CD4-positive, CD25-positive, alpha-beta regulatory T cell (primary cell): Measurements from ENCODE around the gene RASGRF2. TPM values are rescaled to one million over a fixed set of nuclear protein-coding genes. Genes with fewer than 3 reads are reported as not detected.

Experiments used
- ATAC-seq, 2 donors: fragments of 150-1000 bp; cut with Tn5 transposase; one replicate each; pipeline ENCODE4 v1.10.0; 2021; ENCODE audit warnings: low read depth in 2 of 2, moderate number of reproducible peaks in 2 of 2, moderate library complexity in 1 of 2
- DNase-seq, 3 donors: peaks; one replicate each; pipeline versions ENCODE4 v3.0.0 to v3.0.0-alpha.2; 2012 to 2022; ENCODE audit warnings: mixed read lengths in 1 of 3
- H3K27ac ChIP-seq: one replicate; pipeline ENCODE4 v1.7.0; 2013; ENCODE audit warnings: mild to moderate bottlenecking, low read length; ENCODE audit not compliant: insufficient read depth, poor library complexity, severe bottlenecking
- H3K27me3 ChIP-seq: one replicate; pipeline ENCODE4 v1.7.0; 2013; ENCODE audit warnings: low read length; ENCODE audit not compliant: control insufficient read depth, insufficient read depth
- H3K36me3 ChIP-seq: one replicate; pipeline ENCODE4 v1.7.0; 2013; ENCODE audit warnings: mild to moderate bottlenecking, low read length, moderate library complexity; ENCODE audit not compliant: control insufficient read depth, insufficient read depth
- H3K4me1 ChIP-seq: 2 replicates; pipeline ENCODE4 v1.7.0; 2013; ENCODE audit warnings: mild to moderate bottlenecking, low read length; ENCODE audit not compliant: insufficient read depth, control insufficient read depth, poor library complexity, severe bottlenecking
- H3K4me3 ChIP-seq: one replicate; pipeline ENCODE4 v1.7.0; 2013; ENCODE audit warnings: low read depth, mild to moderate bottlenecking, low read length, moderate library complexity
- H3K9me3 ChIP-seq, 2 experiments: 1 replicate in 1 of 2; 2 replicates in 1 of 2; pipeline ENCODE4 v1.7.0; 2013; ENCODE audit warnings: low read length in 2 of 2, mild to moderate bottlenecking in 1 of 2, moderate library complexity in 1 of 2; ENCODE audit not compliant: control insufficient read depth in 2 of 2
- H3K27ac Mint-ChIP-seq, 3 donors: one replicate each; pipeline ENCODE4 v1.8.0; 2020 to 2022; ENCODE audit warnings: mild to moderate bottlenecking in 3 of 3, mixed read lengths in 3 of 3, moderate library complexity in 2 of 3
- H3K27me3 Mint-ChIP-seq: one replicate; pipeline ENCODE4 v1.8.0; 2022; ENCODE audit warnings: mild to moderate bottlenecking, mixed read lengths
- H3K36me3 Mint-ChIP-seq: one replicate; pipeline ENCODE4 v1.8.0; 2020; ENCODE audit warnings: mixed read lengths
- H3K4me1 Mint-ChIP-seq, 4 donors: one replicate each; pipeline ENCODE4 v1.8.0; 2020 to 2022; ENCODE audit warnings: mixed read lengths in 4 of 4, mild to moderate bottlenecking in 1 of 4
- H3K4me3 Mint-ChIP-seq, 4 donors: one replicate each; pipeline ENCODE4 v1.8.0; 2020 to 2022; ENCODE audit warnings: mild to moderate bottlenecking in 4 of 4, mixed read lengths in 4 of 4, moderate library complexity in 3 of 4
- H3K9me3 Mint-ChIP-seq, 7 donors: one replicate each; pipeline ENCODE4 v1.8.0; 2020 to 2022; ENCODE audit warnings: mixed read lengths in 7 of 7, mild to moderate bottlenecking in 3 of 7, moderate library complexity in 2 of 7
- polyA plus RNA-seq, 4 donors: library from polyadenylated mRNA; unstranded; fragments of 300-500 nt; fragmentation: Illumina TruSeq; gene quantifications; one replicate each; pipeline ENCODE4 v1.2.3, GENCODE V29; 2021
- total RNA-seq: library from RNA; stranded (reverse); gene quantifications from one replicate; pipeline ENCODE4 v1.2.3, GENCODE V29; 2022

RASGRF2 gene
- total and polyA plus RNA-seq, 5 donors from 2014 or later, result 3.9 to 10.3 (median 8.9) TPM

DNA sequence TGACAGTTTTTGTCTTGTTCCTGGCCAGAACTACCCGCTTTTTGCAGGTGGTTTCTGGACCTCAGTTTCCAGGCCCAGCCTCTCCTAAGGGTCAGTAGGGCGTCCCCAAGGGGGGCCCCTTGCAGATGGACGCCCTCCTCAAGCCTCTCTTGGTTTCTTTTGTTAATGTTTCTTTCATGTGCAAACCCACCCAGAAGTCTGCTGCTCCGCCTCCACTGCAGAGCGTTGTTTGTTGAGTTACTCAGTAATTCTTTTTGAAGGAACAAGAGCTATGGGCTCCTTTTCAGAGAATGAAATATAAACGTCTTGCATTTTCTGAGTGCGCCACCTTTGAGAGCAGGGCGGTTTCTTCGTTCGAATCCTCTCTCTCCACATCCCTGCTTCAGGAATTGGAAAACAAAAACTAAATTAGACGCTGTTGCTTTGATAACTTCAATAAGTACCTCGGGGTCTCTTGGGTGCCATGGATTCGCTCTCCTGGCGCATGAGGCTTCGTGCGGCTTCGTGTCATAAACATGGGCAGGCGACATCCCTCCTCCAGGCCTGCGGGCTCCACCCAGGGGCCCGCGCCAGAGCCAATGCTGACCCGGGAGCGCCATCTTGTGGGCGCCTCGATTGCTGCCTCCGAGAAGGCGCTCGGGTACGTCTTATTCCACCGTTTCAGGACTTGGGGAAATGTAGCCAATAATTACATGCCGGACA lies 234.6 kb downstream of the RASGRF2 start:
- Mint-ChIP-seq H3K27ac (peak overlapping the region; percentile 86 to 91 (median 89)), H3K9me3 (no peaks in the 10 kb centered on the region), H3K4me1 (peaks cover 4 to 13% (median 9%) of the 10 kb centered on the region in 4 donors), H3K36me3 (peaks cover 8% of the 10 kb centered on the region), H3K4me3 (peak overlapping the region in 2 of 4 donors; percentile 45 to 64), H3K27me3 (no peaks in the 10 kb centered on the region)
- no peaks in the 10 kb centered on the region for H3K27me3 ChIP-seq
- H3K4me3 ChIP-seq, result peak overlapping the region; percentile 7
- H3K27ac ChIP-seq, result no peak overlapping the region
- peaks cover 7% of the 10 kb centered on the region for H3K4me1 ChIP-seq
- H3K9me3 ChIP-seq, result no peaks in the 10 kb centered on the region
- ATAC-seq, result peak; percentile 91
- DNase-seq, result peak; percentile 57 to 80 (median 75)
- no peaks in the 10 kb centered on the region for H3K36me3 ChIP-seq

GRCh38 chr5:81195335-81195929 lies 235.3 kb downstream of the RASGRF2 start:
- DNase-seq, result no peak
- H3K4me1 ChIP-seq, result peaks cover 7% of the 10 kb centered on the region
- H3K27me3 ChIP-seq, result no peaks in the 10 kb centered on the region
- Mint-ChIP-seq H3K27me3 (no peaks in the 10 kb centered on the region), H3K4me3 (peak overlapping the region in 1 of 4 donors; percentile 64), H3K9me3 (no peaks in the 10 kb centered on the region), H3K36me3 (peaks cover 3% of the 10 kb centered on the region), H3K27ac (peak overlapping the region; percentile 86 to 91 (median 89)), H3K4me1 (peaks cover 7 to 13% (median 9%) of the 10 kb centered on the region in 4 donors)
- no peak for ATAC-seq
- H3K27ac ChIP-seq, result no peak overlapping the region
- no peaks in the 10 kb centered on the region for H3K36me3 ChIP-seq
- peak overlapping the region; percentile 7 for H3K4me3 ChIP-seq
- H3K9me3 ChIP-seq, result no peaks in the 10 kb centered on the region

DNA sequence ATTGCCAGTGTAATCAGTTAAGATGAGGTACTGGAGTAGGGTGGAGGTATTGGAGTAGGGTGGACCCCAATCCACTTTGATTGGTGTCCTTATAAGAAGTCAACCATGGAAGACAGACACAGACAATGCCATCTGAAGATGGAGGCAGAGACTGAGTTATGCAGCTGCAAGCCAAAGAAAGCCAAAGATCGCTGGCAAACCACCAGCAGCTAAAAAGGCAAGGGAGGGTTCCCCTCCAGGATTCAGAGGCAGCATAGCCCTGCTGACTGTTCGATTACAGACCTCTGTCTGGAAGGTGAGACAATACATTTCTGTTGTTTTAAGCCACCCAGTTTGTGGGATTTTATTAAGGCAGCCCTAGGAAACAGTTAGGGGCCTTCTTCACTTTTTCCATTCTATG lies 242.5 kb downstream of the RASGRF2 start:
- H3K27ac Mint-ChIP-seq, result no peak overlapping the region
- no peak for DNase-seq

DNA sequence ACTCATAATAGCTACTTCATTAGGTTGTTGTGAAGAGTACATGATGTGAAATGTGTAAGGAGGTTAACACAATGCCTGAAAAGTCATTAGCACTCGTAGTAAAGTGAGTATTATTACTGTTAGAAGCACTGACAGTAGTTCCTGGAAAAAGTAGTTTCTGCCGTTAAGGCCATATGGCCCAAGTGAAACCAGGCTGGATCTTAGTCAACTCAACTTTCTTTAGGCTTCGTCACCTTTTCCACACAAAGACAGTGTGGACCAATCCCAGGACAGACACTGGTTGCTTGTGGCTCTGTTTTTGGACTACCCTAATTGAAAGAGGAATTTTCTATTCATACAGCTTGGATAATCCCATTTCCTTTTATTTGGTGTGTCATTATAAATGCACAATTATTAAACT lies 243.6 kb downstream of the RASGRF2 start:
- Histone ChIP-seq H3K4me1 (no peaks in the 10 kb centered on the region), H3K9me3 (no peaks in the 10 kb centered on the region), H3K4me3 (no peak overlapping the region), H3K27ac (no peak overlapping the region), H3K27me3 (no peaks in the 10 kb centered on the region), H3K36me3 (peaks cover 3% of the 10 kb centered on the region)
- Mint-ChIP-seq H3K4me3 (no peak overlapping the region), H3K27me3 (peaks cover 4% of the 10 kb centered on the region), H3K36me3 (peaks cover 10% of the 10 kb centered on the region), H3K4me1 (peaks cover 0 to 2% (median 0%) of the 10 kb centered on the region in 4 donors), H3K9me3 (no peaks in the 10 kb centered on the region), H3K27ac (no peak overlapping the region)
- no peak for ATAC-seq
- DNase-seq, result no peak

More for the DNA sequence above, 242.5 kb downstream of the RASGRF2 start:
- Mint-ChIP-seq H3K9me3 (no peaks in the 10 kb centered on the region), H3K4me1 (peaks cover 0 to 2% (median 0%) of the 10 kb centered on the region in 4 donors), H3K36me3 (peaks cover 10% of the 10 kb centered on the region), H3K4me3 (no peak overlapping the region), H3K27me3 (peaks cover 4% of the 10 kb centered on the region)
- no peaks in the 10 kb centered on the region for H3K9me3 ChIP-seq
- H3K4me3 ChIP-seq, result no peak overlapping the region
- H3K4me1 ChIP-seq, result no peaks in the 10 kb centered on the region
- H3K27me3 ChIP-seq, result no peaks in the 10 kb centered on the region
- H3K36me3 ChIP-seq, result peaks cover 3% of the 10 kb centered on the region
- no peak overlapping the region for H3K27ac ChIP-seq
- ATAC-seq, result no peak

DNA sequence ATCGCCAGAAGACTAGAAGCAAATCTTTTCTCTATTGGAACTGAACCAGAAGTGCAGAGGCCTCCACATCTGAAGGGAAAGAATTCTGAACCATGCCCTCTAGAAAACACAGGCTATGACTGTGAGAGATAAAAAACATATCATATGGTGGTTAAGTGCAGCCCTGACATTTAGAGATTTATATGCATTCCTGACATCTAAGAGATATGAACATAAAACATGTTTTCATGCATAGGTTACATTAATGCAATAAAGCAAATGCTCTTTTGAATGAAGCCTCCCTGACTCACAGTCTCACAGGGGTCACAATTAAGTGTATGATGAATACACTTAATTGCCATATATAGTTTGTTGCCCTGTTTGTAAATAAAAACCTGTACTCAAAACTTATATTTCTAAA lies 244.0 kb downstream of the RASGRF2 start:
- Mint-ChIP-seq H3K27ac (no peak overlapping the region), H3K4me1 (peaks cover 0 to 2% (median 0%) of the 10 kb centered on the region in 4 donors), H3K9me3 (no peaks in the 10 kb centered on the region), H3K4me3 (no peak overlapping the region), H3K36me3 (peaks cover 14% of the 10 kb centered on the region), H3K27me3 (peaks cover 4% of the 10 kb centered on the region)
- Histone ChIP-seq H3K36me3 (peaks cover 3% of the 10 kb centered on the region), H3K9me3 (no peaks in the 10 kb centered on the region), H3K27ac (no peak overlapping the region), H3K4me1 (no peaks in the 10 kb centered on the region), H3K4me3 (no peak overlapping the region), H3K27me3 (no peaks in the 10 kb centered on the region)
- ATAC-seq, result no peak
- DNase-seq, result no peak

DNA sequence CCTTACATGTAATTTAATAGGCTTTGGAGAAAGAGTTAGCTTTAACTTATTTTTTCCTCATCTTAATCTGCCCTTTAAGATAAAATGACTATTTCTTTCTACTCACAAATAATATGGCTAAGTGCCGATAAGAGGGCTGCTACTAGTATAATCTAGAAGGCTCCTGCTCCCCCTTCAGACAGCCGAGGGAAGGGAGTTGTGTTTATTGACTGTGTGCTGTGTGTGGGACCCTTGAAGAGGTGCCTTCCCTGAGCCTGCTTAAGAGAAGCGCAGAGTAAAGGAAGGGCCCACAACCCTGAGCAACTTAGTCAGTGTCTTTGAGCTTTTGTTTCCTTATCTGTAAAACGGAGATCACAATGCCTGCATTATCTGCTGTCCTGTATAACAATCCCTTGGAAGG lies 244.9 kb downstream of the RASGRF2 start:
- Histone ChIP-seq H3K9me3 (no peaks in the 10 kb centered on the region), H3K27ac (no peak overlapping the region), H3K4me1 (peaks cover 5% of the 10 kb centered on the region), H3K36me3 (peaks cover 3% of the 10 kb centered on the region), H3K27me3 (no peaks in the 10 kb centered on the region), H3K4me3 (no peak overlapping the region)
- peaks cover 0 to 7% (median 4%) of the 10 kb centered on the region in 4 donors for H3K4me1 Mint-ChIP-seq
- peaks cover 15% of the 10 kb centered on the region for H3K36me3 Mint-ChIP-seq
- H3K4me3 Mint-ChIP-seq, result no peak overlapping the region
- H3K27ac Mint-ChIP-seq, result no peak overlapping the region
- H3K27me3 Mint-ChIP-seq, result peaks cover 4% of the 10 kb centered on the region
- no peak for DNase-seq
- H3K9me3 Mint-ChIP-seq, result no peaks in the 10 kb centered on the region
- no peak for ATAC-seq

DNA sequence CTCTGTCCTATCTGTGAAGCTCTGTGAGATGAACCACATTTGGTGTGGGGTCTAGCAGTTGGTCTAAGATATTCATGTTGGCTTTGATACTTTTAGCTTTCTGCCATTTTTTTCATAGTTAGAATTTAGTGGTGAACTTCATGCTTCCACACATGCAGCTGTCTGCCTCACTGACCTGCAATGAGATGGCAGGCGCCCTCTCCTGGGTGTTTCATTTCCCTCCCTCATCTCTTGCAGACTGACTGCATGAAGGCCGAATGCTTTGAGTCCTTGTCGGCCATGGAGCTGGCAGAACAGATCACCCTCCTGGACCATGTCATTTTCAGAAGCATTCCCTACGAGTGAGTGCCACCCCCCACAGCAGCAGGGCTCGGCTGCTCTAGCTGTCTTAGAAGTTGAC lies 246.8 kb downstream of the RASGRF2 start:
- Mint-ChIP-seq H3K27ac (no peak overlapping the region), H3K36me3 (peaks cover 25% of the 10 kb centered on the region), H3K4me3 (no peak overlapping the region), H3K27me3 (peaks cover 4% of the 10 kb centered on the region), H3K9me3 (no peaks in the 10 kb centered on the region), H3K4me1 (peaks cover 0 to 15% (median 4%) of the 10 kb centered on the region in 4 donors)
- Histone ChIP-seq H3K4me1 (peaks cover 11% of the 10 kb centered on the region), H3K9me3 (no peaks in the 10 kb centered on the region), H3K27me3 (no peaks in the 10 kb centered on the region), H3K4me3 (no peak overlapping the region), H3K36me3 (no peaks in the 10 kb centered on the region), H3K27ac (no peak overlapping the region)
- ATAC-seq (no peak), DNase-seq (no peak)

DNA sequence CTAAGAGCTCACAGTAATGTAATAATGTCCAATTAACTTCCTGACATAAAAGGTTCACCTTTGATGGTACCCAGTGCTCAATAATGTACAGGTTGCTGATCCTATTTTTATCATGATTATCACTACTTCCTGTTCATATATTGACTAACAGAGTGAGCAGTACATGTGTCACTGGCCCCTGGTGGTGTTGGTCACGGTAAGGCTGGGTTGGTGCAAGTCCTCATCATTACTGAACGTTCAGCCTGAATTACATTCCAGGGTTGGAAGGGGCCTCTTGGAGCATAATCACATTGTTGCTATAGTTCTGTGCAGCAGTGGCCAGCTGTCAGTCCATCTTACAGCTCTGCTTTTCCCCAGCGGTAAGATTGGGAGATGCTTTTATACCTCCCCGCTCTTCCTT lies 248.7 kb downstream of the RASGRF2 start:
- Histone ChIP-seq H3K4me3 (no peak overlapping the region), H3K27ac (no peak overlapping the region), H3K4me1 (peaks cover 25% of the 10 kb centered on the region), H3K27me3 (no peaks in the 10 kb centered on the region), H3K9me3 (no peaks in the 10 kb centered on the region), H3K36me3 (no peaks in the 10 kb centered on the region)
- no peaks in the 10 kb centered on the region for H3K9me3 Mint-ChIP-seq
- DNase-seq, result no peak
- no peaks in the 10 kb centered on the region for H3K27me3 Mint-ChIP-seq
- peaks cover 0 to 31% (median 8%) of the 10 kb centered on the region in 4 donors for H3K4me1 Mint-ChIP-seq
- no peak overlapping the region for H3K4me3 Mint-ChIP-seq
- ATAC-seq, result no peak
- no peak overlapping the region for H3K27ac Mint-ChIP-seq
- peaks cover 25% of the 10 kb centered on the region for H3K36me3 Mint-ChIP-seq
